Activated CD4-positive, alpha-beta T cell treated with anti-CD3 and anti-CD28 coated beads, Interleukin-2, amount 10 ng/mL, durations not matched to agents 7 days and 5 days (primary cell): Measurements from ENCODE around the gene GNA12. TPM values are rescaled to one million over a fixed set of nuclear protein-coding genes. Genes with fewer than 3 reads are reported as not detected.

Experiments
- CTCF ChIA-PET: fragments of 350-600 bp; sonication (Branson Sonifier 250); formaldehyde crosslinking; loops from one replicate; lab custom pipeline; 2021; ENCODE audit warnings: antibody characterized with exemption; lab: Charles Lee
- POLR2A ChIA-PET: fragments of 350-600 bp; sonication (Branson Sonifier 250); formaldehyde crosslinking; loops from one replicate; lab custom pipeline; 2021; ENCODE audit warnings: antibody characterized with exemption; lab: Charles Lee
- DNase-seq: peaks from one replicate; pipeline ENCODE4 v3.0.0-alpha.2; 2020
- H3K27ac Mint-ChIP-seq: one replicate; pipeline ENCODE4 v1.8.0; 2021; ENCODE audit warnings: mild to moderate bottlenecking, moderate library complexity, mixed read lengths
- H3K27me3 Mint-ChIP-seq: one replicate; pipeline ENCODE4 v1.8.0; 2021; ENCODE audit warnings: mixed read lengths
- H3K36me3 Mint-ChIP-seq: one replicate; pipeline ENCODE4 v1.8.0; 2021; ENCODE audit warnings: low read depth, mixed read lengths
- H3K4me1 Mint-ChIP-seq: one replicate; pipeline ENCODE4 v1.8.0; 2021; ENCODE audit warnings: mixed read lengths
- H3K4me3 Mint-ChIP-seq: one replicate; pipeline ENCODE4 v1.8.0; 2021; ENCODE audit warnings: mild to moderate bottlenecking, moderate library complexity, mixed read lengths
- H3K9me3 Mint-ChIP-seq: one replicate; pipeline ENCODE4 v1.8.0; 2021; ENCODE audit warnings: mixed read lengths
- total RNA-seq, 2 experiments: library from RNA; stranded (reverse); gene quantifications; one replicate each; pipeline ENCODE4 v1.2.3, GENCODE V29; 2021

Gene GNA12
- total RNA-seq, 2 experiments from 2014 or later = 16.2 to 17.1 TPM

DNA sequence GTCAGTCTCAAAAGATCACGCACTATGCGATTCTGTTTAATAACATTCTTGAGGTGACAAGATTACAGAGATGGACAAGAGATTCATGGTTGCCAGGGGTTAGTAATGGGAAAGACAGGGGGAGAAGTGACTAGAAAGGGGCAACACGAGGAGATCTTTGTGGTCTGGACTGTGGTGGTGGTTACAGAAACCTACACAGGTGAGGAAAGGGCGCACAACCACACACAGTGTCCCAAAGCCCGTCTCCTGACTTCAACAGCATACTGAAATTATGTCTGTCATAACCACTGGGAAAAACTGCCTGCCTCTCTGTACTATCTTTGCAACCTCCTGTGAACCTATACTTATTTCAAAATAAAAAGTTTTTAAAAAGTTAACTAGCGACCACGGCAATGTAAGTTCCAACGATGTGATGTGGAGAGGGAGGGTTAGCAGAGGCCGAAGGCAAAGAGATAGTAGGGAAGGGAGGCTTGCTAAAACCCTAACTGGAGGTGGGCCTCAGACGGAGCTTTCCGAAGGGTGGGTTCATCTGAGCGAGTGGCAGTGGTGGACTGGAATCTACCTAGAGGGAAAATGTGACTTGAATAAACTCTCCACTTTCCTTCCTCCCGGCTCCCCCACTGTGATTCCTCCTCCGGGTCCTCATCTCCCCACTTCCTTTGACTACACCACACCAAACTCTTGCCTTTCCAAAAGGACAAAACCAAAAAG is 43.7 kb downstream of the GNA12 start:
- POLR2A ChIA-PET = no interaction called here
- no peaks in the 10 kb centered on the region for H3K36me3 Mint-ChIP-seq
- H3K4me3 Mint-ChIP-seq = no peak overlapping the region
- DNase-seq = no peak
- H3K27ac Mint-ChIP-seq = no peak overlapping the region
- CTCF ChIA-PET = no interaction called here
- no peaks in the 10 kb centered on the region for H3K9me3 Mint-ChIP-seq
- no peaks in the 10 kb centered on the region for H3K27me3 Mint-ChIP-seq
- H3K4me1 Mint-ChIP-seq = peaks cover 24% of the 10 kb centered on the region

GRCh38 chr7:2799253-2799652 is 44.9 kb downstream of the GNA12 start:
- Mint-ChIP-seq H3K4me3 (no peak overlapping the region), H3K9me3 (no peaks in the 10 kb centered on the region), H3K4me1 (peaks cover 24% of the 10 kb centered on the region), H3K36me3 (no peaks in the 10 kb centered on the region), H3K27me3 (no peaks in the 10 kb centered on the region), H3K27ac (no peak overlapping the region)
- ChIA-PET CTCF (interaction anchor here (0.7 to 1.5 kb wide), 2 partner anchors 29 to 38 kb away, joined by 3 to 5 read pairs; no protein-coding TSS in a partner anchor), POLR2A (no interaction called here)
- DNase-seq = no peak

DNA sequence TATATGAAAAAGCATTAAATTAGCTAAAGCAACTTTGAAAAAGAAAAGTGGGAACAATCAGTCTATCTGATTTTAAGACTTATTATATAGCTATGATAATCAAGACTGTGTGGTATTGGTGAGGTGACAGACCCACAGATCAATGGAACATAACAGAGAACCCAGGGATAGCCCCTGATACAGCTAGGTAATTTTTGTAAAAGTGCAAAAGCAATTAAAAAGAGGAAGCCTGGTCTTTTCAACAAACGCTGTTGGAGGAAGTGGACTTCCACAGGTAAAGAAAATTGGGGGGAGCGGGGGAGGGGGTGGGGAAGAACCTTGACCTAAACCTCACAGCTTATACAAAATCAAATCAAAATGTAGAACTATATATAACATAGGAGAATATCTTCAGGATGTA is 45.4 kb downstream of the GNA12 start:
- ChIA-PET CTCF (interaction anchor here (0.7 to 1.5 kb wide), 2 partner anchors 28 to 38 kb away, joined by 3 to 5 read pairs; no protein-coding TSS in a partner anchor), POLR2A (no interaction called here)

DNA sequence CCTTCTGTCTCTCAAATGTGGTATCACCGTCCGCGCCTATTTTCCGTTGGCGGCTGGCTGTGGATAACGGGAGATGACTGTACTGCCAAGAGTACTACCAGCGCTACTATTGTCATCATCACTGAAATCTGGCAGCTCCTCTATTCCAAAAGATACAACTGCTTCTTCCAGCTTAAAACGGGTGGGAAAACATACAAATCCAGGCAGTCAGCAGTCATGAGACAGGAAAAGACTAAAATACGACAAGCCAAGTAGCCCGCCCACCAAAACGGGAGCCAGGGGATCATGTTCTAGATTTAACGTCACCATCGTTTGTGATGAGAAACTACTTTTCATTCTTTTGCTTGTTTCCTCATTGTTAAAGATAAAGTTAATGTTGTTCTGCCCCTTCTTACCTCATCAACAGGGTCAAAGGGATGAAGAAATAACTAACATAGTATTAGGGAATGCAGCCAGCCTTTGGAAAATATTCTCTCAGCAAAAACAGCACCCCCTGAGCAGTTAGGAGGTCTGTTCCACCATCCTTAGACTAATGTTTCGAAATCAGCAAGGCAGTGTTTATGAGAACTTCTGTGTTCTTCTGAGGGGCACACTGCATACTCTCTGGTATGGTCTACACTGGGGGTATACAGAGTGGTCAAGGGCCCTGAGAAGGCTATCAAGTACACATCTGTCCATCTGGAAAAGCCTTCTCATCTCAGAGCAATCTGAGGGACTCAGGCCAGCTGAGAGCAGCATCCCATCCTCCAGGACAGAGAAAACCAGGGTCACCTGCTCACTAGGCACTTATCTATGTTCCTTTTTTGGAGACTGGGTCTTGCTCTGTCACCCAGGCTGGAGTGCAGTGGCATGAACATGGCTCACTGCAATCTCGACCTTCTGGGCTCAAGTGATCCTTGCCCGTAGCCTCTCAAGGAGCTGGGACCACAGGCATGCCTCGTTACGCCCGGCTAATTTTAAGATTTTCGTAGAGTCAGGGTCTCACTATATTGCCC is 47.5 kb downstream of the GNA12 start:
- ChIA-PET POLR2A (no interaction called here), CTCF (interaction anchor here (0.7 kb wide), 1 partner anchor 53 kb away, joined by 3 read pairs; no protein-coding TSS in a partner anchor)
- H3K27ac Mint-ChIP-seq = no peak overlapping the region
- H3K27me3 Mint-ChIP-seq = no peaks in the 10 kb centered on the region
- H3K36me3 Mint-ChIP-seq = peaks cover 8% of the 10 kb centered on the region
- DNase-seq = no peak
- no peak overlapping the region for H3K4me3 Mint-ChIP-seq
- H3K4me1 Mint-ChIP-seq = peaks cover 16% of the 10 kb centered on the region
- H3K9me3 Mint-ChIP-seq = no peaks in the 10 kb centered on the region

More for the DNA sequence above, 45.4 kb downstream of the GNA12 start:
- Mint-ChIP-seq H3K36me3 (no peaks in the 10 kb centered on the region), H3K27ac (no peak overlapping the region), H3K4me3 (no peak overlapping the region), H3K4me1 (peaks cover 24% of the 10 kb centered on the region), H3K27me3 (no peaks in the 10 kb centered on the region), H3K9me3 (no peaks in the 10 kb centered on the region)
- no peak for DNase-seq

GRCh38 chr7:2795906-2796305 is 48.2 kb downstream of the GNA12 start:
- POLR2A ChIA-PET = no interaction called here
- H3K9me3 Mint-ChIP-seq = no peaks in the 10 kb centered on the region
- CTCF ChIA-PET = interaction anchor here (0.7 kb wide), 1 partner anchor 52 kb away, joined by 3 read pairs; no protein-coding TSS in a partner anchor
- H3K27me3 Mint-ChIP-seq = no peaks in the 10 kb centered on the region
- H3K4me3 Mint-ChIP-seq = no peak overlapping the region
- H3K36me3 Mint-ChIP-seq = peaks cover 8% of the 10 kb centered on the region
- H3K4me1 Mint-ChIP-seq = peaks cover 8% of the 10 kb centered on the region
- H3K27ac Mint-ChIP-seq = no peak overlapping the region
- no peak for DNase-seq

DNA sequence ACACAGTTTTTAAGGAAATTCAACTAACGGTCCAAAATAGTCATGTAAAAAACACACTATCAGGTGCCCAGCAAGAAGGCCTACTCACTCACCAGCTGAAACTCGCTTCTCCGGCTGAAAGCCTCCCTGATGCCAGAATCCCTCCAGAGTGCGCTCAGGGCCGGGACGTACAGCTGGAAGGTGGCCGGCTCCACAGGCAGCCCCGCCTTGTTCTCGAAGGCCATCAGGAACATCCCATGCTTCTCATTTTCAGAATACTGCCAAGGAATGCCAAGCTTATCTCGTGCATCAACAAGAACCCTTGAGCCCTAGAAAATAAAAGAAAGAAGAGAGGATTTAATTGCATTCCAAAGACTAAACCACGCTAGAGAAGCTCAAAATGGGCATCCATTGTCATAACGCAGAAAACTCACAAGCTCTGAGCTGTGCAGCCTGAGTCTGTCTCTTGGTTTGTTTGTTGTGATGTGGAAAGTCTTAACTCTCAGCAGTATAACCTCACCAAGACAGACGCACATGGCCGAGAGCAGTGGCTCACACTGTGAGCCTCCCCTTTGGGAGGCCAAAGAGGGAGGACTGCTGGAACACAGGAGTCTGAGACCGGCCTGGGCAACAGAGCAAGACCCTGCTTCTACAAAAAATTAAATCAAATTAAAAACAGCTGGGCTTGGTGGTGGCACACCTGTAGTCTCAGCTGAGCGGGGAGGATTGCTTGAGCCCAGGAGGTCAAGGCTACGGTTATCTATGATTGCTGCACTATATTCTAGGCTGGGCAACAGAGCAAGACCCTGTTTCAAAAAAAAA is 49.1 kb downstream of the GNA12 start:
- no peak overlapping the region for H3K27ac Mint-ChIP-seq
- DNase-seq = no peak
- H3K4me1 Mint-ChIP-seq = peaks cover 1% of the 10 kb centered on the region
- H3K27me3 Mint-ChIP-seq = no peaks in the 10 kb centered on the region
- CTCF ChIA-PET = interaction anchor here (0.5 to 1.2 kb wide), 3 partner anchors 13 to 876 kb away, joined by 4 to 6 read pairs (median 5); no protein-coding TSS in a partner anchor
- H3K9me3 Mint-ChIP-seq = no peaks in the 10 kb centered on the region
- H3K4me3 Mint-ChIP-seq = no peak overlapping the region
- POLR2A ChIA-PET = no interaction called here
- peaks cover 8% of the 10 kb centered on the region for H3K36me3 Mint-ChIP-seq

GRCh38 chr7:2792856-2793487 is 51.1 kb downstream of the GNA12 start:
- CTCF ChIA-PET = no interaction called here
- H3K4me3 Mint-ChIP-seq = no peak overlapping the region
- POLR2A ChIA-PET = no interaction called here
- no peak overlapping the region for H3K27ac Mint-ChIP-seq
- no peak for DNase-seq
- H3K36me3 Mint-ChIP-seq = peaks cover 8% of the 10 kb centered on the region
- no peaks in the 10 kb centered on the region for H3K4me1 Mint-ChIP-seq
- H3K9me3 Mint-ChIP-seq = no peaks in the 10 kb centered on the region
- H3K27me3 Mint-ChIP-seq = no peaks in the 10 kb centered on the region

DNA sequence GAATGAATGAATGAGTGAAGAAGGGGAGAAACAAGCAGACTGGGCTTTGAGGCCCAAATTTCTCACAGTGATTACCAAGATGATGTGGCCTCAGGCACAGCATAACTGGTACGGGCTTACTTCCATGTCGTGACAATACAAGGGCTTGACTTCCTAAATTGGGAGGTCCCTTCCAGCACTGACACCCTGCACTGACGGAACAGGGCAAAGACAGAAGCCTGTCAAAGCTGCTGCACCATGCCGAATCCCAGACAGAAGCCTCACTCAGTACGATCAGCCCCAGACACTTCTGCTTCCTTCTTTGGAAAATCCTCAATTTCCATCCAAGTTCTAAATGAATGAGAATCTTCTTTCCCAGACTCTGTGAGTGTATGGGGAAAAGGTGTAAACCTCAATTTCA is 51.9 kb downstream of the GNA12 start:
- no peaks in the 10 kb centered on the region for H3K9me3 Mint-ChIP-seq
- no peaks in the 10 kb centered on the region for H3K4me1 Mint-ChIP-seq
- DNase-seq = no peak
- H3K36me3 Mint-ChIP-seq = peaks cover 8% of the 10 kb centered on the region
- H3K27ac Mint-ChIP-seq = no peak overlapping the region
- ChIA-PET POLR2A (no interaction called here), CTCF (interaction anchor here (1.4 to 1.8 kb wide), 2 partner anchors 13 to 20 kb away, joined by 5 to 6 read pairs; no protein-coding TSS in a partner anchor)
- no peak overlapping the region for H3K4me3 Mint-ChIP-seq
- H3K27me3 Mint-ChIP-seq = no peaks in the 10 kb centered on the region

- Mint-ChIP-seq H3K4me3 (no peak overlapping the region), H3K27me3 (no peaks in the 10 kb centered on the region), H3K4me1 (no peaks in the 10 kb centered on the region), H3K9me3 (no peaks in the 10 kb centered on the region), H3K36me3 (peaks cover 8% of the 10 kb centered on the region), H3K27ac (no peak overlapping the region)
- ChIA-PET POLR2A (no interaction called here), CTCF (interaction anchor here (0.7 to 1.8 kb wide), 3 partner anchors 14 to 790 kb away, joined by 5 to 6 read pairs (median 6); no protein-coding TSS in a partner anchor)
- DNase-seq = no peak
Measured at GRCh38 chr7:2791390-2791789, 52.7 kb downstream of the GNA12 start.

- H3K4me3 Mint-ChIP-seq = no peak overlapping the region
- no peak for DNase-seq
- CTCF ChIA-PET = interaction anchor here (1.7 to 3.1 kb wide), 2 partner anchors 9 to 66 kb away, joined by 3 to 12 read pairs; no protein-coding TSS in a partner anchor
- POLR2A ChIA-PET = no interaction called here
- no peaks in the 10 kb centered on the region for H3K27me3 Mint-ChIP-seq
- H3K27ac Mint-ChIP-seq = no peak overlapping the region
- H3K4me1 Mint-ChIP-seq = peaks cover 6% of the 10 kb centered on the region
- no peaks in the 10 kb centered on the region for H3K9me3 Mint-ChIP-seq
- H3K36me3 Mint-ChIP-seq = peaks cover 4% of the 10 kb centered on the region
Measured at GRCh38 chr7:2787251-2787951, 56.7 kb downstream of the GNA12 start.

GRCh38 chr7:2786607-2787116 is 57.4 kb downstream of the GNA12 start:
- Mint-ChIP-seq H3K27ac (no peak overlapping the region), H3K9me3 (peaks cover 2% of the 10 kb centered on the region), H3K4me1 (peaks cover 11% of the 10 kb centered on the region), H3K4me3 (no peak overlapping the region), H3K27me3 (no peaks in the 10 kb centered on the region), H3K36me3 (peaks cover 4% of the 10 kb centered on the region)
- POLR2A ChIA-PET = no interaction called here
- DNase-seq = no peak
- CTCF ChIA-PET = interaction anchor here (0.6 to 1.7 kb wide), 2 partner anchors 66 to 322 kb away, joined by 3 to 5 read pairs; no protein-coding TSS in a partner anchor
